22Rv1 (cell line): ENCODE data around the gene COIL.

Experiments used
- H3K27ac ChIP-seq: fragments of 450-650 bp; 2 replicates; pipeline ENCODE4 v1.5.1; 2017
- CTCF ChIP-seq: fragments of 450-650 bp; IDR thresholded peaks from 2 replicates; pipeline ENCODE4 v1.5.1; 2017; ENCODE audit warnings: mild to moderate bottlenecking
- ZFX ChIP-seq: fragments of 450-650 bp; IDR thresholded peaks from 2 replicates; pipeline ENCODE4 v1.6.1; 2017; ENCODE audit warnings: antibody characterized with exemption, borderline replicate concordance

Gene COIL

GRCh38 chr17:56896217-56896967, 64.5 kb downstream of the COIL start:
- no peak for TF ChIP-seq CTCF
- no peak for TF ChIP-seq ZFX
- no peak overlapping the region for H3K27ac ChIP-seq

GRCh38 chr17:56894859-56895455, 65.9 kb downstream of the COIL start:
- TF ChIP-seq ZFX (no peak), CTCF (no peak)
- H3K27ac ChIP-seq, result no peak overlapping the region

- H3K27ac ChIP-seq, result no peak overlapping the region
- TF ChIP-seq CTCF, result no peak
- TF ChIP-seq ZFX, result no peak
These were observed 67.3 kb downstream of the COIL start for GRCh38 chr17:56893503-56893902.

- TF ChIP-seq ZFX, result no peak
- TF ChIP-seq CTCF, result no peak
- no peak overlapping the region for H3K27ac ChIP-seq
These were observed 68.5 kb downstream of the COIL start for GRCh38 chr17:56892333-56892732.

GRCh38 chr17:56891751-56892150, 69.1 kb downstream of the COIL start:
- TF ChIP-seq ZFX (no peak), CTCF (peak; percentile 56)
- H3K27ac ChIP-seq, result no peak overlapping the region

GRCh38 chr17:56890906-56891674, 69.8 kb downstream of the COIL start:
- H3K27ac ChIP-seq, result no peak overlapping the region
- TF ChIP-seq ZFX (no peak), CTCF (no peak)

- TF ChIP-seq ZFX (no peak), CTCF (no peak)
- no peak overlapping the region for H3K27ac ChIP-seq
These were observed 70.5 kb downstream of the COIL start for GRCh38 chr17:56890390-56890789.
